ENCODE results near the gene CASKIN1. TPM values are rescaled to one million over a fixed set of nuclear protein-coding genes. Genes with fewer than 3 reads are reported as not detected.

Gene CASKIN1
- total RNA-seq, 4 donors from 2014 or later, result 0.12 to 0.19 (median 0.14) TPM

- no peak for TF ChIP-seq CTCF (IDR thresholded peaks at IDR 0.05)
- DNase-seq (ENCODE audit: low spot score) (no peak), ATAC-seq (ENCODE audit: low FRiP score) (no peak)
These were observed 29.9 kb upstream of the CASKIN1 start for GRCh38 chr16:2226245-2226793.

GRCh38 chr16:2223942-2224486, 27.6 kb upstream of the CASKIN1 start:
- ATAC-seq (ENCODE audit: low FRiP score) (peak; percentile 22), DNase-seq (ENCODE audit: low spot score) (no peak)
- no peak for TF ChIP-seq CTCF (IDR thresholded peaks at IDR 0.05)

- DNase-seq (ENCODE audit: low spot score), result peak; percentile 95
- TF ChIP-seq CTCF (IDR thresholded peaks at IDR 0.05), result no peak
- ATAC-seq (ENCODE audit: low FRiP score), result peak; percentile 99
These were observed 27.0 kb upstream of the CASKIN1 start, which contains the start of gene E4F1 for GRCh38 chr16:2223221-2223941. Gene E4F1, plus strand, starts transcription at chr16:2223591. Its CDS starts 23 bp downstream, at chr16:2223614.

- TF ChIP-seq CTCF (IDR thresholded peaks at IDR 0.05), result no peak
- DNase-seq (ENCODE audit: low spot score), result no peak
- ATAC-seq (ENCODE audit: low FRiP score), result no peak
These were observed 19.9 kb upstream of the CASKIN1 start for GRCh38 chr16:2216330-2216729.

- no peak for DNase-seq (ENCODE audit: low spot score)
- ATAC-seq (ENCODE audit: low FRiP score), result peak; percentile 94
- TF ChIP-seq CTCF (IDR thresholded peaks at IDR 0.05), result no peak
These were observed 18.2 kb upstream of the CASKIN1 start, which contains the start of gene PGP for GRCh38 chr16:2214719-2214968. Gene PGP, minus strand, starts transcription at chr16:2214840. Its CDS starts 63 bp downstream, at chr16:2214777.

GRCh38 chr16:2213817-2214718, 17.7 kb upstream of the CASKIN1 start:
- DNase-seq (ENCODE audit: low spot score) (no peak), ATAC-seq (ENCODE audit: low FRiP score) (no peak)
- no peak for TF ChIP-seq CTCF (IDR thresholded peaks at IDR 0.05)

Data from omental fat pad (tissue), 4 donors.